KMS-11 (cell line): Measurements from ENCODE around the gene KNCN.

Source experiments
- H2AFZ ChIP-seq: fragments of 200-600 bp; sonication (generic); 2 replicates; pipeline ENCODE4 v1.6.1; 2016; ENCODE audit warnings: antibody characterized with exemption, mixed run types, low read depth
- H3K27ac ChIP-seq: fragments of 200-600 bp; sonication (generic); 2 replicates; pipeline ENCODE4 v1.6.1; 2016; ENCODE audit warnings: mild to moderate bottlenecking, mixed run types
- H3K27me3 ChIP-seq: fragments of 200-600 bp; sonication (generic); 2 replicates; pipeline ENCODE4 v1.6.1; 2017; ENCODE audit warnings: mild to moderate bottlenecking, low read depth, mixed run types, moderate library complexity; ENCODE audit not compliant: insufficient read depth
- H3K36me3 ChIP-seq: fragments of 200-600 bp; sonication (generic); 2 replicates; pipeline ENCODE4 v1.6.1; 2017; ENCODE audit warnings: mild to moderate bottlenecking, mixed run types; ENCODE audit not compliant: insufficient read depth
- H3K4me1 ChIP-seq: fragments of 200-600 bp; sonication (generic); 2 replicates; pipeline ENCODE4 v1.6.1; 2016; ENCODE audit warnings: mild to moderate bottlenecking, low read depth, mixed run types; ENCODE audit not compliant: poor library complexity, severe bottlenecking
- H3K4me2 ChIP-seq: fragments of 200-600 bp; sonication (generic); 2 replicates; pipeline ENCODE4 v1.7.0; 2016; ENCODE audit warnings: mild to moderate bottlenecking, mixed run types
- H3K4me3 ChIP-seq: fragments of 200-600 bp; sonication (generic); IDR thresholded peaks from 2 replicates; pipeline ENCODE4 v1.6.1; 2017; ENCODE audit warnings: low read depth, low read length, mixed read lengths; ENCODE audit not compliant: insufficient read depth
- H3K79me2 ChIP-seq: fragments of 200-600 bp; sonication (generic); 2 replicates; pipeline ENCODE4 v1.6.1; 2016; ENCODE audit warnings: low read depth, mixed run types; ENCODE audit not compliant: insufficient read depth
- H3K9ac ChIP-seq: fragments of 200-600 bp; sonication (generic); 2 replicates; pipeline ENCODE4 v1.6.1; 2016; ENCODE audit warnings: mild to moderate bottlenecking, mixed run types
- H4K20me1 ChIP-seq: fragments of 200-600 bp; sonication (generic); 2 replicates; pipeline ENCODE4 v1.6.1; 2016; ENCODE audit warnings: mild to moderate bottlenecking, mixed run types; ENCODE audit not compliant: insufficient read depth
- CTCF ChIP-seq: fragments of 200-600 bp; sonication (generic); conservative IDR thresholded peaks from 2 replicates; pipeline ENCODE4 v1.6.1; 2017; ENCODE audit warnings: low read depth, mild to moderate bottlenecking, antibody characterized with exemption, low read length, moderate library complexity, mixed read lengths

Gene KNCN

GRCh38 chr1:46558141-46558963, 6.9 kb upstream of the KNCN start:
- H3K36me3 ChIP-seq, result no peaks in the 10 kb centered on the region
- no peak overlapping the region for H2AFZ ChIP-seq
- no peak overlapping the region for H3K9ac ChIP-seq
- H3K27ac ChIP-seq, result no peak overlapping the region
- no peaks in the 10 kb centered on the region for H4K20me1 ChIP-seq
- no peak for TF ChIP-seq CTCF
- no peak overlapping the region for H3K4me3 ChIP-seq
- H3K4me1 ChIP-seq, result no peaks in the 10 kb centered on the region
- H3K27me3 ChIP-seq, result no peaks in the 10 kb centered on the region
- H3K79me2 ChIP-seq, result no peaks in the 10 kb centered on the region
- no peak overlapping the region for H3K4me2 ChIP-seq

GRCh38 chr1:46557403-46557802, 6.0 kb upstream of the KNCN start:
- Histone ChIP-seq H3K4me2 (no peak overlapping the region), H3K9ac (no peak overlapping the region), H3K36me3 (no peaks in the 10 kb centered on the region), H3K79me2 (no peaks in the 10 kb centered on the region), H2AFZ (no peak overlapping the region), H3K27ac (no peak overlapping the region), H3K4me1 (no peaks in the 10 kb centered on the region), H4K20me1 (no peaks in the 10 kb centered on the region), H3K4me3 (no peak overlapping the region), H3K27me3 (peaks cover 4% of the 10 kb centered on the region; the same call in 1 of the 2 replicates)
- TF ChIP-seq CTCF, result no peak

- no peak for TF ChIP-seq CTCF
- Histone ChIP-seq H3K27ac (no peak overlapping the region), H3K9ac (no peak overlapping the region)
Observed at GRCh38 chr1:46556822-46557221, 5.4 kb upstream of the KNCN start.

GRCh38 chr1:46555826-46556619, 4.6 kb upstream of the KNCN start:
- Histone ChIP-seq H2AFZ (no peak overlapping the region), H3K4me1 (no peaks in the 10 kb centered on the region), H3K4me3 (no peak overlapping the region), H3K79me2 (no peaks in the 10 kb centered on the region), H3K9ac (no peak overlapping the region), H3K36me3 (no peaks in the 10 kb centered on the region), H4K20me1 (no peaks in the 10 kb centered on the region), H3K4me2 (no peak overlapping the region), H3K27ac (no peak overlapping the region), H3K27me3 (peaks cover 6% of the 10 kb centered on the region; the same call in 1 of the 2 replicates)
- no peak for TF ChIP-seq CTCF

More at GRCh38 chr1:46556822-46557221, 5.4 kb upstream of the KNCN start:
- H4K20me1 ChIP-seq, result no peaks in the 10 kb centered on the region
- peaks cover 6% of the 10 kb centered on the region; the same call in 1 of the 2 replicates for H3K27me3 ChIP-seq
- H3K4me2 ChIP-seq, result no peak overlapping the region
- no peak overlapping the region for H3K4me3 ChIP-seq
- H3K79me2 ChIP-seq, result no peaks in the 10 kb centered on the region
- H2AFZ ChIP-seq, result no peak overlapping the region
- no peaks in the 10 kb centered on the region for H3K36me3 ChIP-seq
- no peaks in the 10 kb centered on the region for H3K4me1 ChIP-seq
